GM18870 (cell line): ENCODE data around the gene ZNF385B.

ENCODE experiments used
- ATAC-seq: cut with Tn5 transposase; IDR thresholded peaks from one replicate; pipeline ENCODE4 v1.9.1; 2021; ENCODE audit warnings: moderate library complexity; ENCODE audit not compliant: unreplicated experiment

Gene ZNF385B

GRCh38 chr2:179594268-179595112 is 266.9 kb downstream of the ZNF385B start:
- no peak for ATAC-seq

GRCh38 chr2:179593323-179593722 is 268.1 kb downstream of the ZNF385B start:
- ATAC-seq = no peak

- ATAC-seq = no peak
These were observed 269.1 kb downstream of the ZNF385B start for GRCh38 chr2:179592167-179592936.

- ATAC-seq = no peak
These were observed 269.7 kb downstream of the ZNF385B start for GRCh38 chr2:179591690-179592089.

GRCh38 chr2:179588486-179589145 is 272.8 kb downstream of the ZNF385B start:
- no peak for ATAC-seq

GRCh38 chr2:179584760-179585159 is 276.7 kb downstream of the ZNF385B start:
- ATAC-seq = no peak

- no peak for ATAC-seq
These were observed 279.8 kb downstream of the ZNF385B start for GRCh38 chr2:179581605-179582004.

- no peak for ATAC-seq
These were observed 280.9 kb downstream of the ZNF385B start for GRCh38 chr2:179580378-179581146.

- ATAC-seq = no peak
These were observed 281.6 kb downstream of the ZNF385B start for GRCh38 chr2:179579800-179580199.

- no peak for ATAC-seq
These were observed 283.1 kb downstream of the ZNF385B start for GRCh38 chr2:179578171-179578916.

GRCh38 chr2:179574061-179574519 is 287.3 kb downstream of the ZNF385B start:
- ATAC-seq = no peak

GRCh38 chr2:179572544-179572943 is 288.9 kb downstream of the ZNF385B start:
- ATAC-seq = no peak

GRCh38 chr2:179571721-179572120 is 289.7 kb downstream of the ZNF385B start:
- ATAC-seq = no peak

- no peak for ATAC-seq
These were observed 290.2 kb downstream of the ZNF385B start for GRCh38 chr2:179571252-179571651.

GRCh38 chr2:179569831-179570233 is 291.6 kb downstream of the ZNF385B start:
- no peak for ATAC-seq

GRCh38 chr2:179565807-179566206 is 295.6 kb downstream of the ZNF385B start:
- ATAC-seq = no peak

GRCh38 chr2:179562330-179562885 is 299.0 kb downstream of the ZNF385B start:
- no peak for ATAC-seq

GRCh38 chr2:179561702-179562101 is 299.7 kb downstream of the ZNF385B start:
- no peak for ATAC-seq

- no peak for ATAC-seq
These were observed 301.1 kb downstream of the ZNF385B start for GRCh38 chr2:179560257-179560735.
